NCI-H1092 (cell line): Measurements from ENCODE around the gene WDR62.

Experiments used
- DNase-seq: peaks from one replicate; lab custom pipeline; 2025; lab: John Stamatoyannopoulos, UW

The WDR62 gene

DNA sequence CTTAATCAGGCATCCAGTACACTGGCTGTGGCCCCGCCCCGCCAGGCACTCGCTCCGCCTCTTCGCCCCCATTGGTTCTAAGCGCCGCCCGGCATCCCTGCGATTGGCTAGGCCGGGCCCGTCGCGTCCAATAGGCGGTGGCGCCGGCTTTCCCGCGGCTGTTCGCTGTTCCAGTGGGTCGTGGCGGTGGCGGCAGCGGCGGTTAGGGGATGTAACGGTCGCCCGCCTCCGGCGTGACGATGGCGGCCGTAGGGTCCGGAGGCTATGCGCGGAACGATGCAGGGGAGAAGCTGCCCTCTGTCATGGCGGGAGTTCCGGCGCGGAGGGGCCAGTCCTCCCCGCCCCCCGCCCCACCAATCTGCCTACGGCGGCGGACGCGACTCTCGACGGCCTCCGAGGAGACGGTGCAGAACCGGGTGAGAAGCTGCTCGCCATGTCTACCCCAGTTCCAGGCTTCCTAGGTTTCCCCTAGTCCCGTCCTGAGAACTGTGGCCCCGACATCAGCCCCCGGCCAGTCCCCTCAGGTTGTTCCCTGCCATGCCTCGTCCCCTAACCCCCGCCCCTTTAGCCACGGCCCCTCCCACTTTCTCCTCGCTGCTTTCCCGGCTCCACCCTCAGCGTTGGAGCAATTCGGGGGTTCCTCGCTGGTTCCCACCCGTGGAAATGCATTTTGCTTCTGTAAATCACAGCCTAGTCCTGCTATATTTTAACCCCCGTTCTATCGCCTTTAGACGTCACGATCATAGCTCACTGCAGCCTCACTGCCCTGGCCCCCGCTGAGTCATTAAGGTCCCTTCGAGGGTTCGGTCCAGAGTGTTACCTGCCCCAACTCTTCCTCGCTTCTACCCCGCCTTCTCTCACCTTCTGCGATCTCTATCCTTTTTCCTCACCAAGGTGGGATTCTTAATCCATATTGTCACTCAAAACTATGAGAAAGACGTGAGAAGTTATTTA, at the start of gene WDR62:
Gene WDR62, plus strand, starts transcription at position 165 of the 954 bp plus-strand sequence. Its CDS starts 75 bp downstream, at position 240.
- peak; percentile 84 for DNase-seq

DNA sequence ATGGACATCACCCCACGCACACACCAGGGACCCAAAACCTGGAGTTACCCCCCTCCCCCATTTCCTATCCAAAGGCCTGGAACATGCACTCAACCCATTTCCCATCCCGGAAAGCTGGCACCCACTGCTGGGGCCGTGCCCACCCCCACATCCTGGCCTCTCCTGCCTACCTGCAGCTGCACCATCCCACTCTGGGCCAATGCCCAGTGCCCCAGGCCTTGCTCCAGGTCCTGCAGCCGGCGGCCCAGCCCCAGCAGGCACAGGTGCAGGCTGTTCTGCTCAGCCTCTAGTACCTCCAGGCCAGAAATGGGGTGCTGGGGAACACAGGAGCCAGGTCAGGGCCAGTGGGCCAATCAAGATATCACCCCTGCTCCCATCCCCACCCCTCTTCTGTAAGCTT, 47.7 kb upstream of the WDR62 start:
- no peak for DNase-seq

DNA sequence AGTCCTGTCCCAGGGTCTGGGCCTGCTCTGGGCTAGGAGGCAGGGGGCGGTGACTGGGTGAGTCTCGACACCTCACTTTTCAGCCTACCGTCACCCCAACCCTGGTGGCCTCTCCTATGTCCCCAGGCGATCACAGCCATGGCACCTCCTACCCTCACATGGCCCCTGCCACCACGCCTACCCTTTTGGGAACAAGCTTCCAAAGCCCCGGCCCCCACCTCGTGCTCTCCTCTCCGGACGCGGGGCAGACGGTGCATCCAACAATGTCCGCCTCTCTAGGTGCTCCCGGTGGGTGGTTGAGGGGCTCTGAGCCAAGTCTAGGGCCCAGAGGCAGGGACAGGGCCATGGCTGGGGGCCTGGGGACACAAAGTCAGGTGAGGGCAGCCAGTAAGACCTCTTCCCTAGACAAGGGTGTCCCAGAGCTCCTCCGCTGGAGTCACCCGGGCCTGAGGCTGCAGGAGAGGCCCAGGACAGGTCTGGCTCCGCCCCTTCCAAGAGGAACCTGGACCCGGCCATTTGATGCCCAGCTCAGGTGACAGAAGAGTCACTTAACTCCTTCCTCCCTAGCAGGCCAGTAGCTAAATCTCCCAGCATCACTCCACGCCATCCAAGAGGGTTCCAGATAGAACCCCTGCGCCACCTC, 46.2 kb upstream of the WDR62 start, which contains the start of gene SYNE4:
Gene SYNE4, minus strand, starts transcription at position 478 of the 643 bp plus-strand sequence. Its CDS starts 132 bp downstream, at position 346.
- DNase-seq = no peak

DNA sequence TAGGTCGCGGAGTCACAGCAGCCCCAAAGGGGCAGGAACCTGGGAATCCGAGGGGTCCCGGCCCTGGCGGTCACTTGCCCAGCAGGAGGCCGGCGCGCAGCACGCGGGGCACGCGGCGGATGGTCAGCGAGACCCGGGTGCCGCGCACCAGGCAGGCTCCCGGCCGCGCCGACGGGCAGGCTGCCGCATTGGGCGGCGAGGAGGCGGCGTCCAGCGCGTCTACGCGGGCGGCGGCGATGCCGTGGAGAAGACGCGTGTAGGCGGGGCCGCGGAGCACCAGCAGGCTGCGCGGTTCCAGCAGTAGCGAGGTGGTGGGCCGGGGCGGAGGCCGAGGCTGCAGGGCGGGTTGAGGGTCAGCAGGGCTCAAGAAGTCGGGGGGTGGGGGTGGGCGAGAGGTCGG, 45.5 kb upstream of the WDR62 start:
- DNase-seq = peak; percentile 20

DNA sequence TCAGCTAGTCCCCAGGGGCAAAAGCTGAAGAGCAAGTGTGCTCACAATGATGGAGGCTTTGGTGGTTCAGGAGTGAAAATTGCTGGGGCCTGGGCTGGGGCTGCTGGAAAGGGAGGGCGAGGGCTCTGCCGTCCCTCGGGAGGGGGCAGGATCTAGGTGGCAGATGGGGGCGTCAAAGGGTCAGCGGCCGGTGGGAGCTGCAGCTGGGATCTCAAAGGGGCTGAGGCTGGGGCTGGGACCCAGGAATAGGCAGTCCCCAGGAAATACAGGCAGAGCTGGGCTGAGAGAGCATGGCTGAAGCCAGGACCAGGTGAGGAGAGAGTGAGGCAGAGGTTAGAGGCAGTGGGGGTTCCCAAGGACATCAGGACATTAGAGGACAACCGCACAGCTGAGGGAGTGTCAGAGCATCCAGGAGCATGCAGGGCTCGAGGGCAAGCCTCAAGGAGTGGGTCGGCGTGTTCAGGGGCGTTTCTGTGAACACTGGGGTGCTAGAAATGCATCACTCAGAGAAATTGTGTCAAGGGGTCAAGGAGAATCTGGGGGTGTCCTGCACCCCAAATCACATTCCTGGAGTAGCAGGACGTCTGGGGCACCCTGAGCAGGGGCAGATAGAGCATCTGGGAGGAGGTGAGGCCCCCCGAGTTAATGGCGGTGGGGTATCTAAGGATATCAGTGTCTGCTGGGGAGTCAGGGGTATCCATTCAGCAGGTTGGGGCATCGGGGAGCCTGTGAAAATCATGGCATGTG, 44.9 kb upstream of the WDR62 start:
- no peak for DNase-seq

DNA sequence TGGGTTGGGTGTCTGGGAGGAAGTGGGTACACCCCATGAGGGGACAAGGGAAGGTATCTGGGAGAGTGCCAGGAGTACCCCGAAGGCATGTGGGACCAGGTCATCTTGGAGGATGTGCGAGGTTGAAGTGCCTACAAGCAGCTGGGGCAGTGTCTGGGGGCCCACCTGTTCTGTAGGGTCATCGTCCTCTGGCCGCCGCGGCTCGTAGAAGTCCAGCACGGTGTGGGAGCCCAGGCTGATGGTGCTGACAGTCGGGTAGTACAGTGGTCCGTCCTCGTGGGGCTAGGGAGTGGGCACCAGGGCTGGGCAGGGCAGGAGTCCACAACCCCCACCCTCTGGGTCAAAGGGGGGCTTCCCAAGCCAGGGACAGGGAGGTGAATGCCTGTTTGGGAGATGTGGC, 44.3 kb upstream of the WDR62 start:
- DNase-seq = no peak

DNA sequence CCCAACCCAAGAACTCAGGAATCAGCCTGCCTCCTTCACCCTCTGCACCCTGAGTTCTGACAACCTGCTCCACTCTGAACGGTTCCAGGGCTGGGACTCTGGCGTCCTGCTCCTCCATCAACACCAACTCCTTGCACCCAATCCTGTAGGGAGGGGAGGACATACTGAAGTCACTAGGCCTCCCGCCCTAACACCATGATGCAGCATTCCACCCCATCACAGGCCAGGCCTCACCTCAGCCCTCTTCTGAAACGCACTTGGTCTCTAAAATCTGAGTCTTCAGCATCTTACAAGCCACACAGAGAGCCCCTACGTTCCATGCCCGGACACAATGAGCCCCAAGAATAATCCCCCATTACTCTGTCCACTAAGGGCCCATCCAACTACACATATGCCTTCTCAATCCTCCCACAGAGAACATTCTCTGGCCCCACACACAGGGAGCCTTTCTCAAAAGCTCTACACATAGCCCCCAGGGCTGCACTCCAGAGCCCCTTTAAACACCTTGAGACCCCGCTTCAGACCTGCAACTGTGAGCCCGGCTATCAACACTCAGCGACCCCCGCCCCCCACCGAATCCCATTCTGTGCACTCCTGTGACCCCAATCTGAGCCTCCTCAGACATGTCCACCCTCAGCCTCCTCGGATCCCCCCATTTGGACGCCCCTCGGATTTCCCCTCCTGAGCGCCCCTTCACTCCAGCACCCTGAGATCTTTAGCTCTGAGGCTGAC, 41.3 kb upstream of the WDR62 start:
- no peak for DNase-seq

DNA sequence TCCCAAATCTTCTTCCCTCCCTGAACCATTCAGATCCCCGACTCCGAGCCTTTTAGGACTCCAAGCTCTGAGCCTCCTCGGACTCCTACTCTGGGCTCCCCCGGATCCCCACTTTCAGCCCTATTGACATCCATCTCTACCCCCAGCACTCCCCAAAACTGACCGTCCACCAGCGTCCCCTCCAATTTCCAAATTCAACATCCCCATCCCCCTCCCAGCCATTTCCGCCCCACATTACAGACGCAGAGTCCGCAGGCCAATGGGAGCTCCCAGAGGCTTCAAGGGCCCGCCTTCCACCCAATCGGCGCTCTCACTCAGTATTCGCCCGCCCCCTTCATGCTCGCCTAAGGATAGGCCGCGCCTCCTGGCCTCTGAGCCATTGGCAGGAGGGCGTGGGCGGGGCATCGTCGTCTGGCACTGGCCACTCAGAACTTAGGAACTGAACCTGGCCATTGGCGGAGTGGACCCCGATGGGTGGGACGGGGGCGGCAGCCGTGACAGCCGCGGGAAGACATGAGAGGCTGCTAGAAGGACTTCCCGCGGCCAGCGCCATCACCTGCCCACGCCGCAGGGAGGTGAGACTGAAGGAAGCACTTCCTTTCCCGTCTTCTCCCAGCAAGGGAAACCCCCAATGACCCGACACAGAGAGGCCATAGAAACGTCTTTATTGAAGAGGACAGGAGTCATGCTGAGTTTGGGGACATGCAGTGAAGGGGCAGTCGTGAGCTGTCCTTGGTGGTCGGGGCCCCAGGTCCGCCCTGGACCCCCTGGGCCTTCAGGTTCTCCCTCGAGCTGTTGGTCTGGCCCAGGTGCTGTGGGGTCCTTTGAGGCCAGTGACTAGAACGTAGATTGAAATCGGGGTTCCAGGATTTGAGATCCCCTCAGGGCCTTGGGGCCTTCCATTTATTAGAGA, 40.4 kb upstream of the WDR62 start, which contains the start of gene ALKBH6:
Gene ALKBH6, minus strand, starts transcription at position 202 of the 913 bp plus-strand sequence. CDS start 816 bp downstream, outside the sequence.
- peak; percentile 96 for DNase-seq

DNA sequence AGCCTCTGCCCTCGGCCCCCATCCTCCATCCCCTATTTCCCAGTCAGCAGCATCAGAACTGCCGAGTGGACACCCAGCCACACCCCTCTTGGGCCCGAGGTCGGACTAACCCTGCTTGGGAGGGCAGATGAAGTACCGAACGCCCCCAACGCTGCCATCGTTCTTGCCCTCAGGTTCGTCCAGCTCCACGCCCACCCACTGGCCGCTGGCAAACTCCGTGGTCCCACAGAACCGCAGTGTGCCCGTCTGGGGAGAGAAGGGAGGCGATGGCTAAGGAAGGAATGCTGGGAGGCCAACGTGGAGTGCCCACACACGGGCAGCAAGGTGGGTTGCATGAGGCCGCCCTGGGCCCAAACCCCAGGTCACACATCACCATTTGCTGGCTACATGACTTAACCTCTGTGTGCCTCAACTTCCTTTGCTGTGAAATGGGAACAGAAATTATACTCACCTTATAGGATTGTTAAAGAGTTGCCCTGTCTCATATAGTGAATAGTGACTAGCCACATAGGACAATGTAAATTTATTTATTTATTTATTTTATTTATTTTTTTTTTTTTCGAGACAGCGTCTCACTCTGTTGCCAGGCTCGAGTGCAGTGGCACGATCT, 35.5 kb upstream of the WDR62 start:
- no peak for DNase-seq

DNA sequence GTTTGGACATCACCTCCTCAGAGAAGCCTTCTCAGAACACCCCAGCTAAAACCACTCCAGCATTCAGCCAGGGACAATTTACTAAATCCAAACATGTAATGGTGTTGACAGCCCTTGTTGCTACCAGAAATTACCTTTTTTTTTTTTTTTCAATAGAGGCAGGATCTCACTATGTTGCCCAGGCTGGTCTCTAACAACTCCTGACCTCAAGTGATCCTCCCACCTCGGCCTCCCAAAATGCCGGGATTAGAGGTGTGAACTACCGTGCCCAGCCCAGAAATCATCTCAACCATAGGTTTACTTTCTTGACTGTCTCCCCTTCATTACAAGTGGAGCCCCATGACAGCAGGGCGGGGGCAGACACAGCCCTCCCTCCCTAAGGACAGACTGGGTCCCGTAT, 31.3 kb upstream of the WDR62 start:
- DNase-seq = no peak

DNA sequence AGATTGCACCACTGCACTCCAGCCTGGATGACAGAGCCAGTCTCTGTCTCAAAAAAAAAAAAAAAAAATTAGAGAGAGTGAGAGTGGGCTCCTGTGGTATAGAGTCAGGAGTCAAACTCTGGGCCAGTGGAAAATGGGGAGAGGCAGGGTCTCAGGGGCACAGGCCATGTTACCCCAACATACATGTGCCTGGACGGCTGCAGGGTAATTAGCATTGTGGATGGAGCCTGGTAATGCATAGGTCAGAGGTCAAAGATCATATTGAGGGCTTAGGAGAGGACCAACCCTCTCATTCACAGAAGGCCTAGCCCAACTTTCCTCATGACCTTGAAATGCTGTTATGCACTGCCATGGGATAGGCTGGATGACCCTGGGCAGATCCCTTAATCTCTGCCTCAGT, 29.2 kb upstream of the WDR62 start:
- no peak for DNase-seq

DNA sequence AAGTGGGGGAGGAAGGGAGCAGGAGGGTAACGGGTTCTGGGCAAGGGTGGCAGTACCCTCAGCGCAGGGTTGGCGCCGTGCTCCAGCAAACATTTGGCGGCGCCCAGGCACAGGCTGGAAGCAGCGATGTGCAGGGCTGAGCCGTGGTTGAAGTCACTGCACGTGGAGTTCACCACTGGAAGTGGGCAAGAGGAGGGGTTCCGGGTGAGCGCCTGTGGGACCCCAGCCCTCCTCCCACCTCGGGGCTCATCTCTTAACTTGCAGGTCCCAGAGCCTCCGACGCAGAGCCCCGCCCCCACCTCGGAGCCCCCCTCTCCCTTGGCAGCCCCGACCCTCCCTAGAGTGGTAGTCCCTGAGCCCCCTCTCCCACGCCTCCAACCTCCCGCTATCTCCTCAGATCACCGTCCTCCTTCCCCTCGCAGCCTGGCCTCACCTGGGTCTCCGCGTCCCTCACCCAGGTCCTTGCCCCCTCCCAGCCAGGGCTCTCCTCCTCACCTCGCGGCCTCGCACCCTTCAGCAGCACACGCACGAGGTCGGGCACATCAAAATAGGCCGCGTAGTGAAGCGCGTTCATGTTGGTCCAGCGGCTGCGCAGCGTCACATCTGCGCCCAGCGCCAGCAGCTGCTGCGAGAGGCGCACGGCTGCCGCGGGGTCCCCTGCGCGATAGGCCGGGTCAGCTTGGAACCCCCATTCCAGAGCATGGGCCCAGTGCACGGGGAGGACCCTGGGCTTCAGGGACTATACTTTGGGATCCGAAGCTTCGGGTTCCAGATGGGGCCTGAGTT, 28.4 kb upstream of the WDR62 start:
- no peak for DNase-seq

DNA sequence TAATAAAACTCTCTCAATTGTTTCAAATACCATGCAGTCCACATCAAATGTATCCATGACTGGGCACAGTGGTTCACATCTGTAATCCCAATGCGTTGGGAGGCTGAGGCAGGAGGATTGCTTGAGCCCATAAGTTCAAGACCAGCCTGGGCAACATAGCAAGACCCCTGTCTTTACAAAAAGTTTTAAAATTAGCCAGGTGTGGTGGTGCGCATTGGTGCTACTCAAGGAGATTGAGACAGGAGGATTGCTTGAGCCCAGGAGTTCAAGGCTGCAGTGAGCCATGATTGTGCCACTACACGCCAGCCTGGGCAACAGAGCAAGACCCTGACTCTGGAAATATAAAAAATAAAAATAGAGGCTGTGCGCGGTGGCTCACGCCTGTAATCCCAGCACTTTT, 27.0 kb upstream of the WDR62 start:
- DNase-seq = no peak

DNA sequence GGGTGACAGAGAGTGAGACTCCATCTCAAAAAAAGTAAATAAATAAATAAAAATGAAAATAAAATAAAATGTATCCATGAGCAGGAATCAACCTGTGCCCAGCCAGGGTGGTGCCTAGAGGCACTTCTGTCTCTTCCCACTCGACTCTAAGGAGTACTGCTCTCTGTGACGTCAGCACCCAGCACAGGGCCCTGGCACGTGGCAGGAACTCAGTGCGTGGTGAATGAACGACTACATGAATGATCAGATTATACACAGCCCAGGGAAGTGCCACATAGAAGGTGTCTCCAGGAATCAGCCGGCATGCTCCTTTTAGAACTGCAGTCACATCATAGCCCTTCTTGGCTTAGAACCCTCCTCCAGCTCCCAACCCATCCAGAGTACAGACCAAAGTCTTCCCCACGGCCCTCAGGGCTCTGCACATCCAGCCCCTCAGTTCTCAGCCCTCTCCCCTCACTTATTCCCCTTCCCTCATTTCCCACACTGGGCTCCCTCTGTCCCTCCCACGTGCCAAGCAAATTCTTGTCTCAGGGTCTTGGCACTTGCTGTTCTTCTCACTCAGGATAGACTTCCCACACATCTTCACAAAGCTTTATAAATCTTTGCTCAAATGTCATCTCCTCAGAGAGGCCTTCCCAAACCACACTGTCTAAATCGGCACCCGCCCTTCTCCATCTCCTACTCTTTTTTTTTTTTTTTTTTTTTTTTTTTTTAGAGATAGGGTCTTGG, 26.2 kb upstream of the WDR62 start:
- no peak for DNase-seq

DNA sequence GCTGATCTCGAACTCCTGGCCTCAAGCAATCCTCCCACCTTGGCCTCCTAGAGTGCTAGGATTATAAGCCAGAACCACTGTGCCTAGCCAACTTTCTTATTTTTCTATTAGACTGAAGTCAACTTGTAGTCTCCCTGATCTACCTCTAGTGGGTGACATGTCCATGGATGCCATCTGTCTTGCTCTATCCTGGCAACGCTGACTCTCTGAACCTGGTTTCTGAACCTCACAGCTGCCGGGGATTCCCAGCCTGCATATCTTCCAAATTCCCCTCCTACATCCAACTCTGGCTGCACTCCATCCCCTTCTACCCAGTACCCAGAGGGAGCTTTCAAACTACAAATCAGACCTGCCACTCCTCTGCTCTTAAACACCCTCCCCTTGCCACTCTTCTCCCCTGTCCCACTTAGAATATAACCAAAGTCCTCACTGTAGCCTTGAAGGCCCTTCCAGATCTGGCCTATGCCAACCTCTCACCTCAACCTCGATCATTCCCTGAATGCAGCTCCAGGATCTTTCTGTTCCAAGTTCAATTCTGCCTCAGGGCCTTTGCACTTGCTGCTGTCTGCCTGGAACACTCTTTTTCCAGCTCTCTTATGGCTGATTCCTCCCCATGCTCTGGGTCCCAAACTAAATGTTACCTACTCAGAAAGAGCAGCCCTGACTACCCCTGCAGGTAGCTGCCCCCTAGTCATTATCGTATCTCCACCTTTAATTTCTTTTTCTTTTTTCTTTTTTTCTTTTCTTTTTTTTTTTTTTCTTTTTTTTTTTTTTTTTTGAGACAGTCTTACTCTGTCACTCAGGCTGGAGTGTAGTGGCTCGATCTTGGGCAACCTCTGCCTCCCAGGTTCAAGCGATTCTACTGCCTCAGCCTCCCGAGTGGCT, 24.2 kb upstream of the WDR62 start:
- no peak for DNase-seq

DNA sequence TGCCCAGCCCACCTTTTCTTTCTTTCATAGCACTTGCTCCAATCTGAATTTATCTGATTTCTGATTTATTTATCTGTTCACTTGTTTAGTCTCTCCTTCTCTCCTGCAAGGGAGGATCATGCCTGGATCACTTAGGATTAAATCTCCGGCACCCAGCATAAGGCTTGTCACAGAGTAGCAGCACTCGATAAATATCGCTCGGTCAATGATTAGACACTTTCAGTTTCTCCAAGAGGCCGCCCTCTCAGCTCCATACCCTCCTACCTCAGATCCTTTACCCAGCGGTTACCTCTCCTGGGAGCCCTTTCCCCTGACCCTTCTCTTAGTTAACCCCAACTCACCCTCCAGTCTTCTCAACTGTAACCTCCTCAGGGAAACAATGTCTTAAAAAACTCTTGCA, 23.4 kb upstream of the WDR62 start:
- DNase-seq = no peak

DNA sequence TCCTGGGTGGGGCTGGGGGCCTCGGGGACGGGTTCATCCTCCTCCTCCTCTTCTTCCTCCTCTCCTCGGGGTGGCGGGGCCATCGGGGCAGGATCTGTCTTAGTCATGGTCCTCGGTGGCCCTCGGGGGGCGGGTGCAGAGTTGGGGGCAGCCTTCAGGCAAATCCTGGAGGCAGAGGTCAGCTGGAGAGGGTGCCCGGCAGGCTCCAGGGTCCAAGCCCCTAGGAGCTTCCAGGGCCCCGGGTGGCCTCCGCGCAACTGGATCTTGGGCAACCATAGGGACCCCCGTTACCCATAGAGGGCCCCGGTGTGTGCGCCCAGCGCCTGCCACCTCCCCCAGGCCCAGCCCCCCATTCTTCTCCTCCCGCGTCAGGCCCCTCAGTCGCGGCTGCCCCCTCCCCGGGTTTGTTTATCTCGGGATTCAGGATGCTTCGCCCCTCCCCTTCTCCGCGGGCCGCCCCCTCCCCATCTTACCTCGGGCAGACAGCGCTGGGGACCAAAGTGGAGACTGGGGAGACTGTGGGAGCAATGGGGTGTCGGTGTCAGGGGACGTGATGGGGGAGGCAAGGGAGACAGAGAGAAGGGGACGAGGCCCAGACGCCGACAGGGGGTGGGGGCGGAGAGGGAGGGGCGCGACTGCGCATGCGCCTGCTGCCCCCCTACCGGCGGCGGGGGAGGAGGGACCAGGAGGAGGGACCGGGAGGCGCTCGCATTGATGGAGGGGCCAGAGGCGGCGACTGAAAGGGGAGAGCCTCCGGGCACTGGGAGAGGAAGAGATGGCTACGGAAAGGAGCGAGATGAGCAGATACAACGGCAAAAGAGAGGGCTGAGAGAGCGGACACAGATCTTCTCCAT, 22.2 kb upstream of the WDR62 start, which contains the start of gene CLIP3:
Gene CLIP3, minus strand, starts transcription at position 623 of the 854 bp plus-strand sequence. Its CDS starts 516 bp downstream, at position 107.
- peak; percentile 57 for DNase-seq
